ENCODE measurements around the gene ADAP2. TPM values are rescaled to one million over a fixed set of nuclear protein-coding genes. Genes with fewer than 3 reads are reported as not detected.

ADAP2 gene
- total RNA-seq, 1 experiment from 2014 or later, result 1.2 TPM

DNA sequence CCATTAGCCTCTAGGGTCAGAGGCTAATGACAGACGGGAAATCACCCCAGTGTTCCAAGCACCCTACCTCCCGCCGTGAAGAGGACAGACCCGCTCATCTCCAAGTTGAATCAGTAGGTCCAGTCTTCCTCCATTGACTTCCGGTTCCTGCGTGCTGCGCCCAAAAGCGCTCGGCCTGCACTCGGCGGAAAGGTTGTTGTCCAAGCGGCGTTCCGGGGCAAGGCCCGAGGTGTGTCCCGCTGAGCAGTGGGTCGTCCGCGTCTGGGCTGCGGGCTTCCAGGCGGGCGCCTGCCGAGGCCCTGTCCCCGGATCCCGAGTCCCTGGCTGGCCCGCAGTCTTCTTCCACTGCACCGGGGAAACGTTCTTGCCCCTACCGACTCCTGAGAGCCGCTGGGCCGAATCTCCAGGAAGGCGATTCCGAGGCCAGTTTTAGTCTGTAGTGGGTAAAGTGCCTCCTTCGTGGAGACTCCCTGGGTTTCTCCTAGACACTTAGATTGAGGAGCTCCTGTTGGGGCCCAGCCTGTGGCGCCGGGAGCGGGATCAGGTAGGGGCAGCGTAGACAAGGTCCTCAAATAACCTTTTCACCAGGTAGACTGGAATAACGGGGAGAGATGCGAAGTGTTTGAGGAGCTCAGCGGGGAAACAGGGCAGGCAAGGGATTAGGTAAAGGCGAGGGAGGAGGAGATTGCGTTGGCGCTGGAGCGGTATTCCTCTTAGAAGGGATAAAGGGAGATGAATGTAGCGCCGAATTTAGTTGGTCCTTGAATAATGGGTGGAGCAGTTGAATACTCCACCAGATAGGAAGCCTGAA lies 15.4 kb upstream of the ADAP2 start, which contains the start of gene TEFM (continued):
- no peak for TF ChIP-seq NFATC4 (CRISPR knock-in tag; IDR thresholded peaks at IDR 0.05)
- peak; percentile 96 for TF ChIP-seq CBFB (CRISPR knock-in tag; IDR thresholded peaks at IDR 0.05; ENCODE audit: low read depth)
- no peak for TF ChIP-seq MXD4 (CRISPR knock-in tag; IDR thresholded peaks at IDR 0.05; ENCODE audit: borderline replicate concordance)
- peak; percentile 77; the same call in 1 of the 2 replicates for TF ChIP-seq ZBTB21 (CRISPR knock-in tag; IDR thresholded peaks at IDR 0.05; ENCODE audit: borderline replicate concordance)
- TF ChIP-seq, protein P1, sequence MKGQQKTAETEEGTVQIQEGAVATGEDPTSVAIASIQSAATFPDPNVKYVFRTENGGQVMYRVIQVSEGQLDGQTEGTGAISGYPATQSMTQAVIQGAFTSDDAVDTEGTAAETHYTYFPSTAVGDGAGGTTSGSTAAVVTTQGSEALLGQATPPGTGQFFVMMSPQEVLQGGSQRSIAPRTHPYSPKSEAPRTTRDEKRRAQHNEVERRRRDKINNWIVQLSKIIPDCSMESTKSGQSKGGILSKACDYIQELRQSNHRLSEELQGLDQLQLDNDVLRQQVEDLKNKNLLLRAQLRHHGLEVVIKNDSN (CRISPR knock-in tag; IDR thresholded peaks at IDR 0.05), result peak; percentile 57; the same call in 1 of the 2 replicates
- TF ChIP-seq, protein P2, sequence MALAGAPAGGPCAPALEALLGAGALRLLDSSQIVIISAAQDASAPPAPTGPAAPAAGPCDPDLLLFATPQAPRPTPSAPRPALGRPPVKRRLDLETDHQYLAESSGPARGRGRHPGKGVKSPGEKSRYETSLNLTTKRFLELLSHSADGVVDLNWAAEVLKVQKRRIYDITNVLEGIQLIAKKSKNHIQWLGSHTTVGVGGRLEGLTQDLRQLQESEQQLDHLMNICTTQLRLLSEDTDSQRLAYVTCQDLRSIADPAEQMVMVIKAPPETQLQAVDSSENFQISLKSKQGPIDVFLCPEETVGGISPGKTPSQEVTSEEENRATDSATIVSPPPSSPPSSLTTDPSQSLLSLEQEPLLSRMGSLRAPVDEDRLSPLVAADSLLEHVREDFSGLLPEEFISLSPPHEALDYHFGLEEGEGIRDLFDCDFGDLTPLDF (CRISPR knock-in tag; IDR thresholded peaks at IDR 0.05), result no peak
- no peak for TF ChIP-seq ZNF121 (CRISPR knock-in tag; IDR thresholded peaks at IDR 0.05)
- peak; percentile 67; the same call in 1 of the 2 replicates for TF ChIP-seq TP53 (CRISPR knock-in tag; IDR thresholded peaks at IDR 0.05)
- peak; percentile 58; the same call in 1 of the 2 replicates for TF ChIP-seq FOXP4 (CRISPR knock-in tag; IDR thresholded peaks at IDR 0.05)
- TF ChIP-seq GABPB1 (CRISPR knock-in tag; IDR thresholded peaks at IDR 0.05), result peak; percentile 91
- TF ChIP-seq FOXP1 (CRISPR knock-in tag; IDR thresholded peaks at IDR 0.05; ENCODE audit: borderline replicate concordance), result peak; percentile 89; the same call in 1 of the 2 replicates
- TF ChIP-seq, protein P3, sequence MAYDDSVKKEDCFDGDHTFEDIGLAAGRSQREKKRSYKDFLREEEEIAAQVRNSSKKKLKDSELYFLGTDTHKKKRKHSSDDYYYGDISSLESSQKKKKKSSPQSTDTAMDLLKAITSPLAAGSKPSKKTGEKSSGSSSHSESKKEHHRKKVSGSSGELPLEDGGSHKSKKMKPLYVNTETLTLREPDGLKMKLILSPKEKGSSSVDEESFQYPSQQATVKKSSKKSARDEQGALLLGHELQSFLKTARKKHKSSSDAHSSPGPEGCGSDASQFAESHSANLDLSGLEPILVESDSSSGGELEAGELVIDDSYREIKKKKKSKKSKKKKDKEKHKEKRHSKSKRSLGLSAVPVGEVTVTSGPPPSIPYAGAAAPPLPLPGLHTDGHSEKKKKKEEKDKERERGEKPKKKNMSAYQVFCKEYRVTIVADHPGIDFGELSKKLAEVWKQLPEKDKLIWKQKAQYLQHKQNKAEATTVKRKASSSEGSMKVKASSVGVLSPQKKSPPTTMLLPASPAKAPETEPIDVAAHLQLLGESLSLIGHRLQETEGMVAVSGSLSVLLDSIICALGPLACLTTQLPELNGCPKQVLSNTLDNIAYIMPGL (CRISPR knock-in tag; IDR thresholded peaks at IDR 0.05), result peak; percentile 93
- TF ChIP-seq GRHL2 (CRISPR knock-in tag; IDR thresholded peaks at IDR 0.05; ENCODE audit: insufficient replicate concordance, severe bottlenecking), result no peak
- 0 out of 2 replicates have a peak, but pooled peaks have one; percentile 18 for TF ChIP-seq ZNF532 (CRISPR knock-in tag; IDR thresholded peaks at IDR 0.05; ENCODE audit: borderline replicate concordance)
- no peak for TF ChIP-seq RORB (CRISPR knock-in tag; IDR thresholded peaks at IDR 0.05)
- TF ChIP-seq, protein P4, sequence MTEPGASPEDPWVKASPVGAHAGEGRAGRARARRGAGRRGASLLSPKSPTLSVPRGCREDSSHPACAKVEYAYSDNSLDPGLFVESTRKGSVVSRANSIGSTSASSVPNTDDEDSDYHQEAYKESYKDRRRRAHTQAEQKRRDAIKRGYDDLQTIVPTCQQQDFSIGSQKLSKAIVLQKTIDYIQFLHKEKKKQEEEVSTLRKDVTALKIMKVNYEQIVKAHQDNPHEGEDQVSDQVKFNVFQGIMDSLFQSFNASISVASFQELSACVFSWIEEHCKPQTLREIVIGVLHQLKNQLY (CRISPR knock-in tag; IDR thresholded peaks at IDR 0.05), result 0 out of 2 replicates have a peak, but pooled peaks have one; percentile 47
- no peak for TF ChIP-seq FOXJ3 (CRISPR knock-in tag; IDR thresholded peaks at IDR 0.05; ENCODE audit: borderline replicate concordance)
- TF ChIP-seq JAZF1 (CRISPR knock-in tag; IDR thresholded peaks at IDR 0.05), result no peak
- TF ChIP-seq ELF4 (CRISPR knock-in tag; IDR thresholded peaks at IDR 0.05; ENCODE audit: low read depth), result no peak
- TF ChIP-seq, protein P5, sequence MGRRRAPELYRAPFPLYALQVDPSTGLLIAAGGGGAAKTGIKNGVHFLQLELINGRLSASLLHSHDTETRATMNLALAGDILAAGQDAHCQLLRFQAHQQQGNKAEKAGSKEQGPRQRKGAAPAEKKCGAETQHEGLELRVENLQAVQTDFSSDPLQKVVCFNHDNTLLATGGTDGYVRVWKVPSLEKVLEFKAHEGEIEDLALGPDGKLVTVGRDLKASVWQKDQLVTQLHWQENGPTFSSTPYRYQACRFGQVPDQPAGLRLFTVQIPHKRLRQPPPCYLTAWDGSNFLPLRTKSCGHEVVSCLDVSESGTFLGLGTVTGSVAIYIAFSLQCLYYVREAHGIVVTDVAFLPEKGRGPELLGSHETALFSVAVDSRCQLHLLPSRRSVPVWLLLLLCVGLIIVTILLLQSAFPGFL (CRISPR knock-in tag; IDR thresholded peaks at IDR 0.05; ENCODE audit: borderline replicate concordance), result no peak; the same call in 1 of the 2 replicates
- TF ChIP-seq, protein P6, sequence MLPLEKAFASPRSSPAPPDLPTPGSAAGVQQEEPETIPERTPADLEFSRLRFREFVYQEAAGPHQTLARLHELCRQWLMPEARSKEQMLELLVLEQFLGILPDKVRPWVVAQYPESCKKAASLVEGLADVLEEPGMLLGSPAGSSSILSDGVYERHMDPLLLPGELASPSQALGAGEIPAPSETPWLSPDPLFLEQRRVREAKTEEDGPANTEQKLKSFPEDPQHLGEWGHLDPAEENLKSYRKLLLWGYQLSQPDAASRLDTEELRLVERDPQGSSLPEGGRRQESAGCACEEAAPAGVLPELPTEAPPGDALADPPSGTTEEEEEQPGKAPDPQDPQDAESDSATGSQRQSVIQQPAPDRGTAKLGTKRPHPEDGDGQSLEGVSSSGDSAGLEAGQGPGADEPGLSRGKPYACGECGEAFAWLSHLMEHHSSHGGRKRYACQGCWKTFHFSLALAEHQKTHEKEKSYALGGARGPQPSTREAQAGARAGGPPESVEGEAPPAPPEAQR (CRISPR knock-in tag; IDR thresholded peaks at IDR 0.05), result no peak
- peak; percentile 97 for TF ChIP-seq FOXK1 (CRISPR knock-in tag; IDR thresholded peaks at IDR 0.05)
- TF ChIP-seq SOX15 (CRISPR knock-in tag; IDR thresholded peaks at IDR 0.05), result no peak

All from WTC11 (cell line).